B cell (primary cell): ENCODE results near the gene MYO6. TPM values are rescaled to one million over a fixed set of nuclear protein-coding genes. Genes with fewer than 3 reads are reported as not detected.

Source experiments
- ATAC-seq: fragments of 200-7000 bp; cut with Tn5 transposase; one replicate; pipeline ENCODE4 v1.10.0; 2021; ENCODE audit warnings: low read depth, mild to moderate bottlenecking, moderate number of reproducible peaks, moderate library complexity
- CTCF ChIA-PET: fragments of 350-600 bp; sonication (Branson Sonifier 250); formaldehyde crosslinking; loops from one replicate; lab custom pipeline; 2021; ENCODE audit warnings: antibody characterized with exemption, inconsistent platforms; lab: Charles Lee
- POLR2A ChIA-PET: fragments of 350-600 bp; sonication (Branson Sonifier 250); formaldehyde crosslinking; loops from one replicate; lab custom pipeline; 2021; ENCODE audit warnings: antibody characterized with exemption; lab: Charles Lee
- DNase-seq: peaks from one replicate; pipeline ENCODE4 v3.0.0; 2013
- H2AFZ ChIP-seq: 2 replicates; pipeline ENCODE4 v1.6.1; 2012; ENCODE audit warnings: mild to moderate bottlenecking, low read depth, low read length; ENCODE audit not compliant: insufficient read depth, poor library complexity, severe bottlenecking
- H3K27ac ChIP-seq, 2 donors: 1 replicate in 1 of 2; 2 replicates in 1 of 2; pipeline ENCODE4 v1.5.1; 2012 to 2013; ENCODE audit warnings: low read length in 2 of 2, mild to moderate bottlenecking in 2 of 2, moderate library complexity in 1 of 2
- H3K27me3 ChIP-seq, 4 experiments: fragments of 200-600 bp in 1 of 4; sonication (generic) in 1 of 4; replicated peaks in 1 of 4; 1 replicate in 2 of 4; 2 replicates in 2 of 4; pipeline versions ENCODE4 v1.6.1 to v1.7.0; 2013 to 2016; ENCODE audit warnings: low read length in 3 of 4, mild to moderate bottlenecking in 2 of 4, mixed read lengths in 1 of 4, moderate library complexity in 1 of 4; ENCODE audit not compliant: insufficient read depth in 4 of 4, control insufficient read depth in 3 of 4; ENCODE audit errors: control extremely low read depth in 1 of 4
- H3K36me3 ChIP-seq, 2 experiments: replicated peaks in 1 of 2; 1 replicate in 1 of 2; 2 replicates in 1 of 2; pipeline versions ENCODE4 v1.6.1 to v1.7.1; 2013; ENCODE audit warnings: low read length in 1 of 2; ENCODE audit not compliant: insufficient read depth in 2 of 2, control insufficient read depth in 1 of 2; ENCODE audit errors: control extremely low read depth in 1 of 2, extremely low read depth in 1 of 2
- H3K4me1 ChIP-seq, 2 donors: fragments of 200-600 bp in 1 of 2; sonication (generic) in 1 of 2; 1 replicate in 1 of 2; 2 replicates in 1 of 2; pipeline versions ENCODE4 v1.5.1 to v1.6.1; 2013 to 2017; ENCODE audit warnings: low read length in 2 of 2; ENCODE audit not compliant: control insufficient read depth in 2 of 2, insufficient read depth in 2 of 2
- H3K4me2 ChIP-seq: replicated peaks from 2 replicates; pipeline ENCODE3; 2012; ENCODE audit warnings: mild to moderate bottlenecking, low read depth, low read length; ENCODE audit not compliant: poor library complexity, severe bottlenecking
- H3K4me3 ChIP-seq, 5 experiments: fragments of 200-600 bp in 1 of 5; sonication (generic) in 1 of 5; 1 replicate in 3 of 5; 2 replicates in 2 of 5; pipeline versions ENCODE4 v1.5.1 to v1.7.0; 2011 to 2016; ENCODE audit warnings: low read length in 4 of 5, mild to moderate bottlenecking in 4 of 5, low read depth in 2 of 5, control low read depth in 1 of 5, moderate library complexity in 1 of 5; ENCODE audit not compliant: insufficient read depth in 1 of 5; ENCODE audit errors: control extremely low read depth in 1 of 5, extremely low read depth in 1 of 5
- H3K79me2 ChIP-seq: fragments of 200-600 bp; sonication (generic); one replicate; pipeline ENCODE4 v1.6.0; 2016; ENCODE audit warnings: low read length; ENCODE audit not compliant: control insufficient read depth, insufficient read depth
- H3K9ac ChIP-seq: fragments of 200-600 bp; sonication (generic); 2 replicates; pipeline ENCODE4 v1.6.1; 2017; ENCODE audit warnings: mild to moderate bottlenecking, low read length, moderate library complexity
- H3K9me3 ChIP-seq, 3 donors: one replicate each; pipeline versions ENCODE4 v1.6.1 to v1.7.1; 2013; ENCODE audit warnings: low read length in 2 of 3; ENCODE audit not compliant: control insufficient read depth in 2 of 3, insufficient read depth in 1 of 3; ENCODE audit errors: control extremely low read depth in 1 of 3
- H4K20me1 ChIP-seq: 2 replicates; pipeline ENCODE4 v1.6.0; 2012; ENCODE audit warnings: mild to moderate bottlenecking, low read length; ENCODE audit not compliant: insufficient read depth, control insufficient read depth, poor library complexity, severe bottlenecking
- H3K27ac Mint-ChIP-seq: one replicate; pipeline ENCODE4 v1.8.0; 2021; ENCODE audit warnings: mixed read lengths
- H3K27me3 Mint-ChIP-seq: one replicate; pipeline ENCODE4 v1.8.0; 2021; ENCODE audit warnings: mixed read lengths
- H3K4me1 Mint-ChIP-seq: one replicate; pipeline ENCODE4 v1.8.0; 2021; ENCODE audit warnings: mixed read lengths
- H3K4me3 Mint-ChIP-seq: one replicate; pipeline ENCODE4 v1.8.0; 2021; ENCODE audit warnings: mixed read lengths
- H3K9me3 Mint-ChIP-seq: one replicate; pipeline ENCODE4 v1.8.0; 2022; ENCODE audit warnings: mixed read lengths; ENCODE audit not compliant: insufficient read depth
- EZH2 ChIP-seq: IDR thresholded peaks from 2 replicates; pipeline ENCODE4 v1.6.1; 2012; ENCODE audit warnings: borderline replicate concordance, low read depth, mild to moderate bottlenecking, moderate library complexity, low read length; ENCODE audit not compliant: insufficient read depth, poor library complexity, severe bottlenecking
- WGBS: methylation state at CpG from one replicate; pipeline ENCODE4 v1.1.5; 2013; ENCODE audit warnings: missing lambda C conversion rate; ENCODE audit not compliant: insufficient coverage; 5-methylcytosine and 5-hydroxymethylcytosine counted together
- intact Hi-C: fragments of 100-400 bp; cut with micrococcal nuclease; formaldehyde crosslinking; loops from one replicate; pipeline ENCODE4 v1.10.0; 2022
- polyA plus RNA-seq: library from polyadenylated mRNA; depleted of rRNA; stranded (reverse); fragments of >200 nt; gene quantifications from 2 replicates; pipeline ENCODE4 v1.2.3, GENCODE V29; 2012
- total RNA-seq, 2 donors: library from RNA; stranded (reverse); fragments of 120-200 nt in 1 of 2; gene quantifications; 1 replicate in 1 of 2; 2 replicates in 1 of 2; pipeline versions ENCODE4 v1.2.3 to v1.2.4, GENCODE V29; 2013 to 2022
- TF ChIP-seq, protein P1 (sequence below): fragments of 200-600 bp; IDR thresholded peaks from one replicate; pipeline ENCODE4 v1.8.0; 2022; ENCODE audit warnings: antibody characterized with exemption, mild to moderate bottlenecking

Gene MYO6
- total and polyA plus RNA-seq, 2 donors (not counting 1 experiment from before 2014, with no cell fraction given): 0.09 to 0.59 TPM

DNA sequence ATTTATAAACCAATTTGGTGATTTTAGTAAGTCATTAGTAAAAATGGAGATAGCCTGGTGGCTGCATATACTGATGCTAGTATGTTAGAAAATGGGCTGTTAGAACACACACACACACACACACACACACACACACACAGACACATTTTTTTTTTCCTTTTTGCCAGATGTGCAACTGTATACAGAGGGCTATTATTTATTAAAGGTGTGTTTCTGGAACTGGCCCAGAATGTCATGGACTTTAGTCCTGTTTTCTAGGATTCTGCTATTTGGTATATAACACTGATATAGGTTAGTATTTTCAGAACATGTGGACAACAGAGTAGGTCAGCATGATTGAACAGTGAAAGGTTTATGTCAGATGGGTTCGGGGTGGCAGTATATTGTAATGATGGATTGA is 12.4 kb downstream of the MYO6 start:
- DNase-seq: no peak

DNA sequence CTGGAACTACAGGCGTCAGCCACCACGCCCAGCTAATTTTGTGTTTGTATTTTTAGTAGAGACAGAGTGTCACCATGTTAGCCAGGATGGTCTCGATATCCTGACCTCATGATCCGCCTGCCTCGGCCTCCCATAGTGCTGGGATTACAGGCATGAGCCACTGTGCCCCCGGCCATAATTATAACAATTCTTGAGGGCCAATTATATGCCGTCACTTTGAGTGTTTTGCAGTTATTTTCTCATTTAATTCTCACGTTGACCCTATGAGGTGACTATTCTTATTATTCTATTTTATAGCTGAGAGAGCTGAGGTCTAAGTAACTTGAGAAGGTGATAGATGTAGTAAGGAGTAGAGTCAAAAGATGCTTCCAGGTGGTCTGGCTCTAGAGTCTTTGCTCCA is 13.0 kb downstream of the MYO6 start:
- Histone ChIP-seq H3K79me2 (no peaks in the 10 kb centered on the region), H3K9me3 (peaks cover 0 to 5% (median 0%) of the 10 kb centered on the region in 3 donors), H3K4me1 (no peaks in the 10 kb centered on the region), H2AFZ (no peak overlapping the region), H3K27me3 (peaks cover 0 to 25% (median 21%) of the 10 kb centered on the region in 4 experiments), H3K4me2 (no peak overlapping the region), H3K4me3 (no peak overlapping the region), H3K36me3 (no peaks in the 10 kb centered on the region), H4K20me1 (no peaks in the 10 kb centered on the region), H3K27ac (no peak overlapping the region), H3K9ac (no peak overlapping the region)
- TF ChIP-seq, protein P1, sequence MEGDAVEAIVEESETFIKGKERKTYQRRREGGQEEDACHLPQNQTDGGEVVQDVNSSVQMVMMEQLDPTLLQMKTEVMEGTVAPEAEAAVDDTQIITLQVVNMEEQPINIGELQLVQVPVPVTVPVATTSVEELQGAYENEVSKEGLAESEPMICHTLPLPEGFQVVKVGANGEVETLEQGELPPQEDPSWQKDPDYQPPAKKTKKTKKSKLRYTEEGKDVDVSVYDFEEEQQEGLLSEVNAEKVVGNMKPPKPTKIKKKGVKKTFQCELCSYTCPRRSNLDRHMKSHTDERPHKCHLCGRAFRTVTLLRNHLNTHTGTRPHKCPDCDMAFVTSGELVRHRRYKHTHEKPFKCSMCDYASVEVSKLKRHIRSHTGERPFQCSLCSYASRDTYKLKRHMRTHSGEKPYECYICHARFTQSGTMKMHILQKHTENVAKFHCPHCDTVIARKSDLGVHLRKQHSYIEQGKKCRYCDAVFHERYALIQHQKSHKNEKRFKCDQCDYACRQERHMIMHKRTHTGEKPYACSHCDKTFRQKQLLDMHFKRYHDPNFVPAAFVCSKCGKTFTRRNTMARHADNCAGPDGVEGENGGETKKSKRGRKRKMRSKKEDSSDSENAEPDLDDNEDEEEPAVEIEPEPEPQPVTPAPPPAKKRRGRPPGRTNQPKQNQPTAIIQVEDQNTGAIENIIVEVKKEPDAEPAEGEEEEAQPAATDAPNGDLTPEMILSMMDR: no peak
- no peak for TF ChIP-seq EZH2
- CTCF ChIA-PET: no interaction called here
- no peaks in the 10 kb centered on the region for H3K4me1 Mint-ChIP-seq
- H3K27me3 Mint-ChIP-seq: peaks cover 44% of the 10 kb centered on the region
- no peaks in the 10 kb centered on the region for H3K9me3 Mint-ChIP-seq
- DNase-seq: no peak
- WGBS: 100% methylated on average over 6 of the region's 8 CpGs
- POLR2A ChIA-PET: no interaction called here
- no peak overlapping the region for H3K27ac Mint-ChIP-seq
- ATAC-seq: no peak
- H3K4me3 Mint-ChIP-seq: no peak overlapping the region
- intact Hi-C loops: no loop called here

More for the DNA sequence above, 12.4 kb downstream of the MYO6 start:
- no peaks in the 10 kb centered on the region for H3K9me3 Mint-ChIP-seq
- Histone ChIP-seq H3K79me2 (no peaks in the 10 kb centered on the region), H3K9ac (no peak overlapping the region), H3K27me3 (peaks cover 0 to 25% (median 21%) of the 10 kb centered on the region in 4 experiments), H3K9me3 (peaks cover 0 to 5% (median 0%) of the 10 kb centered on the region in 3 donors), H4K20me1 (no peaks in the 10 kb centered on the region), H3K27ac (no peak overlapping the region), H3K4me1 (no peaks in the 10 kb centered on the region), H2AFZ (no peak overlapping the region), H3K4me2 (no peak overlapping the region), H3K4me3 (no peak overlapping the region), H3K36me3 (no peaks in the 10 kb centered on the region)
- ATAC-seq: no peak
- ChIA-PET POLR2A (no interaction called here), CTCF (no interaction called here)
- H3K27me3 Mint-ChIP-seq: peaks cover 46% of the 10 kb centered on the region
- WGBS: no CpG with 5 or more reads among the region's 1 CpG
- TF ChIP-seq, protein P1: no peak
- no peak for TF ChIP-seq EZH2
- intact Hi-C loops: no loop called here
- H3K27ac Mint-ChIP-seq: no peak overlapping the region
- no peaks in the 10 kb centered on the region for H3K4me1 Mint-ChIP-seq
- H3K4me3 Mint-ChIP-seq: no peak overlapping the region
